TTC549 (cell line): Measurements from ENCODE around the gene MEIS2.

Experiments
- FAIRE-seq: peaks from 2 replicates; lab custom pipeline; 2012; peaks lifted over from hg19 to GRCh38; lab: Jason Lieb, UNC

MEIS2 gene

GRCh38 chr15:36894075-36894474 is 206.3 kb downstream of the MEIS2 start:
- no peak for FAIRE-seq

- FAIRE-seq: no peak
Measured at GRCh38 chr15:36893276-36893675, 207.1 kb downstream of the MEIS2 start.

GRCh38 chr15:36888011-36888992 is 212.0 kb downstream of the MEIS2 start:
- no peak for FAIRE-seq

GRCh38 chr15:36887214-36887961 is 213.0 kb downstream of the MEIS2 start:
- FAIRE-seq: no peak

GRCh38 chr15:36886701-36887100 is 213.6 kb downstream of the MEIS2 start:
- no peak for FAIRE-seq

GRCh38 chr15:36886191-36886590 is 214.2 kb downstream of the MEIS2 start:
- FAIRE-seq: no peak

GRCh38 chr15:36885771-36886170 is 214.6 kb downstream of the MEIS2 start:
- FAIRE-seq: no peak

- FAIRE-seq: no peak
Measured at GRCh38 chr15:36884936-36885635, 215.3 kb downstream of the MEIS2 start.

GRCh38 chr15:36884518-36884875 is 215.9 kb downstream of the MEIS2 start:
- no peak for FAIRE-seq

GRCh38 chr15:36883713-36884517 is 216.4 kb downstream of the MEIS2 start:
- FAIRE-seq: peak; percentile 26

GRCh38 chr15:36882487-36883131 is 217.7 kb downstream of the MEIS2 start:
- FAIRE-seq: no peak

- FAIRE-seq: no peak
Measured at GRCh38 chr15:36882056-36882455, 218.3 kb downstream of the MEIS2 start.

GRCh38 chr15:36881516-36881915 is 218.8 kb downstream of the MEIS2 start:
- FAIRE-seq: no peak

GRCh38 chr15:36880913-36881460 is 219.4 kb downstream of the MEIS2 start:
- FAIRE-seq: no peak

- FAIRE-seq: no peak
Measured at GRCh38 chr15:36880224-36880912, 220.0 kb downstream of the MEIS2 start.

GRCh38 chr15:36879568-36880222 is 220.7 kb downstream of the MEIS2 start:
- FAIRE-seq: no peak

- FAIRE-seq: no peak
Measured at GRCh38 chr15:36878684-36879262, 221.6 kb downstream of the MEIS2 start.

GRCh38 chr15:36877796-36878683 is 222.3 kb downstream of the MEIS2 start:
- FAIRE-seq: no peak
